Breast epithelium (tissue), 3 donors: ENCODE measurements around the gene RPL18A.

Source experiments
- CTCF ChIP-seq, 3 donors: fragments of 450-650 bp; IDR thresholded peaks; one replicate each; pipeline ENCODE4 v1.5.1; 2016 to 2017; ENCODE audit warnings: antibody characterized with exemption in 3 of 3, mild to moderate bottlenecking in 3 of 3, moderate library complexity in 3 of 3
- POLR2A ChIP-seq: fragments of 450-650 bp; IDR thresholded peaks from one replicate; pipeline ENCODE4 v1.6.1; 2016; ENCODE audit warnings: antibody characterized with exemption, mild to moderate bottlenecking, moderate library complexity
- POLR2AphosphoS5 ChIP-seq, 3 donors: sonication (generic); formaldehyde crosslinking; IDR thresholded peaks; one replicate each; pipeline ENCODE4 v1.6.1; 2017; ENCODE audit warnings: antibody characterized with exemption in 3 of 3

GRCh38 chr19:17865364-17866311, 5.9 kb downstream of the RPL18A start:
- TF ChIP-seq CTCF (IDR thresholded peaks at IDR 0.05) (no peak), POLR2AphosphoS5 (IDR thresholded peaks at IDR 0.05) (no peak), POLR2A (no peak)
